GM12874 (cell line): ENCODE results near the gene CNTNAP5.

Experiments
- TF ChIP-seq, protein P1 (sequence below): IDR thresholded peaks from 2 replicates; pipeline ENCODE4 v1.5.1; 2011; ENCODE audit warnings: low read depth, mild to moderate bottlenecking, control low read depth, low read length, moderate library complexity; ENCODE audit not compliant: insufficient read depth

Gene CNTNAP5

DNA sequence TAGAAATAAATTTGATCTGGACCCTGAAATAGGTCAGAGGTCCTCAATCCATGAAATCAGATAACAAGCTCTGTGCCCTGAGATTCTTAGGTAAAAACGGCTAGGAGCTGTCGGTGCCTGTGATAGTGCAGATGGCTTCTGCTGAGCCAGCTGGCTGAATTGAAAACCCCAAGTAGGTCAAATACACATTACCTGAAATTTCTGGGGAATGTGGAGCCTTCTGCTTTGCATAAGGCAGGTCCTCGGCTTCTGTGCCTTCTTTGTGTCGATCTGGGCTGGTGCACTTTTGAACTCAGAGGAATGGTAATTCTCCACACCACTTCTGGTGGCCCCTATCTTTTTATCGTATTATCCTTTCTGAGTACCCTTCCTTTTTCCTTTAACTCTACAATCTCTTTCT, 66.6 kb downstream of the CNTNAP5 start:
- TF ChIP-seq, protein P1, sequence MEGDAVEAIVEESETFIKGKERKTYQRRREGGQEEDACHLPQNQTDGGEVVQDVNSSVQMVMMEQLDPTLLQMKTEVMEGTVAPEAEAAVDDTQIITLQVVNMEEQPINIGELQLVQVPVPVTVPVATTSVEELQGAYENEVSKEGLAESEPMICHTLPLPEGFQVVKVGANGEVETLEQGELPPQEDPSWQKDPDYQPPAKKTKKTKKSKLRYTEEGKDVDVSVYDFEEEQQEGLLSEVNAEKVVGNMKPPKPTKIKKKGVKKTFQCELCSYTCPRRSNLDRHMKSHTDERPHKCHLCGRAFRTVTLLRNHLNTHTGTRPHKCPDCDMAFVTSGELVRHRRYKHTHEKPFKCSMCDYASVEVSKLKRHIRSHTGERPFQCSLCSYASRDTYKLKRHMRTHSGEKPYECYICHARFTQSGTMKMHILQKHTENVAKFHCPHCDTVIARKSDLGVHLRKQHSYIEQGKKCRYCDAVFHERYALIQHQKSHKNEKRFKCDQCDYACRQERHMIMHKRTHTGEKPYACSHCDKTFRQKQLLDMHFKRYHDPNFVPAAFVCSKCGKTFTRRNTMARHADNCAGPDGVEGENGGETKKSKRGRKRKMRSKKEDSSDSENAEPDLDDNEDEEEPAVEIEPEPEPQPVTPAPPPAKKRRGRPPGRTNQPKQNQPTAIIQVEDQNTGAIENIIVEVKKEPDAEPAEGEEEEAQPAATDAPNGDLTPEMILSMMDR = no peak

DNA sequence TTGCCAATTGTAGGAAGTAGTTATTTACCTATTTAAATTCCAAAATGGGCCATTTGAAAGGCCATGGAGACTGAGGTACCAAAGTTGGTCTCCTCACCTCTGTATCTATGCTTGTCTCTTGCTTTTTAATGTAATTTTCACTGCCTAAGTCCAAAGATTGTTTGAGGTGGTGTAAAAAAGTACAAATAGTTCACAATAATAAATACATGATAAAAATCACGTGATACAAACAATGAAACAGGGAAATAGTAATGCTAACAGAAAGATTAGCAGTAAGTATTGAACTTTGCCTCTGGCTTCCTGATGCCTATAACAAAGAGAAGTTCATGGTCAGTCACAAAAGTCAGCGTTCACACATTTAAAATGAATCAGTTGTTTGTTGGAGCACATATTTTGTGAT, 67.6 kb downstream of the CNTNAP5 start:
- TF ChIP-seq, protein P1 = no peak

DNA sequence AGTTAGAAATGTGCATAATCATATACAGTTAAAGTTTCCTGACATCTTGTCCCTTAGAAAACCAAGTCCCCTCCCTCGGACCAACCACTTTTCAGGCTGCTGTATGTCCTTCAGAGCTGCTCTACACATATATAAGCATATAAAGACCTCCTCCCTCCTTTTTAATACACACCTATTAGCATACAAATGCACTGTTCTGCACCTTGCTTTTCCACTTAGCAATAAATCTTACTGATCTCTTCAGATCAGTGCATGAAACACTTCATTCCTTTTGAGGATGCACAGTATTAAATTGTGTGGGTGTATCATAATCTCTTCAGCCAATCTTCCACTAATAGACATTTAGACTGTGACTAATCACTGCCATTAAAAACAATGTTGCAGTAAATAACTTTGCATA, 79.8 kb downstream of the CNTNAP5 start:
- TF ChIP-seq, protein P1 = no peak

DNA sequence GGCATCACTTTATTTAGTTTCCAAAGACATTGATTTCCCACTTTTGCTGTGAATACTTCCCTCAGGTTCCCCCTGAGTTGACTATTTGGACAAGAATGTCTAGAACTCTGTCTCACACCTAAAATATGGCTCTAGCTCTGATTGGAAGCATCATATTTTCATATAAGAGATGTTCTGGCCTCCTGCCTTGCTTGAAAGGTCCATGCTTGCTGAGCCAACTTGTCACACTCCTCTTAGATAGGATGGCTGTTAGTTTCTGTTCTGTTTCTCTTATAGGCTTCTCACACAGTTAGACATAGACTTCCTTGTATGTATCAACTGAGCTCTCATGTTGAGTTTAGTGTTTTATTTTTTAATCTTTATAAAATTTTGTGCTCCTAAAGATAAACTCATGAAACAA, 87.1 kb downstream of the CNTNAP5 start:
- TF ChIP-seq, protein P1 = no peak

DNA sequence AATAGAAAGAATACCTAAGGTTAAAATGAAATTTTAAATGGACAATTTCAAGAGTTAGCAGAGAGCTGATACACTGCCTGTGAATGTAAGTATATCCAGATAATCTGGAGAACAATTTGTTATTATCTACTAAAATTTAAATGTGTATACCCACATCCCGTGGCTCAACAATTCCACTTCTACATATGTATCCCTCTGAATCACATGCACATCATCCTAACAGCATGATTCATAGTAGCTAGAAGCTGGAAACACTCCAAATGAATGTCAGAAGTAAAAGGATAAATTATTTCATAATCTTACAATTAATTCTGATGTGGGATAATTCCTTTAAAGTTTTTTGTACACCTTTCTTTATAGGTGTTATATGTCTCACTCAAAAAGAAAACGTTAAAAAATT, 87.9 kb downstream of the CNTNAP5 start:
- TF ChIP-seq, protein P1 = no peak

DNA sequence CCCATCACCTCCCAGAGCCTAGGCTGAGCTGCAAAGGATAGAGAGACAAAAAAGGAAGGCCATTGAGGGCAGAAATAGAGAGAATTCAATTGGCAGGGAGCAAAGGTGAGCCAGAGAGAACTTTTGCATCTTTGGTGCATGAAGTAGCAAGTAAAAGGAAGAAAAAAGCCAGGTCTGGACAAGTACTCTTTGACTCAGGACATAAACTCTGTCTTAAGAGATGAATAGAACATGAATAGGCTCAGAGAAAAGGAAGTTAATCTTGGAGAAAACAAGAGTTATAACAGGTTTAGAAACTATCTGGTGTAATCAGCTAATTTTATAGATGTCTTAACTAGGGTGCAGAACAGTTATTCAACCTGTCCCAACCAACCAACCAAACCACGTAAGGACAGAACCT, 95.2 kb downstream of the CNTNAP5 start:
- TF ChIP-seq, protein P1 = no peak

DNA sequence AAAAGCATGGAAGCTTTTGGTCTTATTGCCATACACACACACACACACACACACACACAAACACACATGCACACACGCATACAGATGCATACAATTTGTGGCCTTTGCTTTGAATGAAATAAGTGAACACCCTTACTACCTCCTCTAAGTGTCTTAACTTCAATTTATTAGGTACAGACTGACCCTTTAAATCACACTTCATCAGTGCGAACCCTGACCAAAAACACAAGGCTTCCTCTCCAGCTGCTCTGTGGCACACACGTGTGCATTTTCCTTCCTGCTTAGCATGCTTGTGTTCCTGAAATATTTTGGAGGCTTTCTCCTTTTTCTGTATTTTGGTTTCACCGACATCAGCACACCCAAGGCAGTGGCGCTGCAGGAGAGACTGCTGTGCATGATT, 96.0 kb downstream of the CNTNAP5 start:
- TF ChIP-seq, protein P1 = no peak
